HepG2 (cell line): ENCODE results near the gene KLF9. TPM values are rescaled to one million over a fixed set of nuclear protein-coding genes. Genes with fewer than 3 reads are reported as not detected.

Experiments
- ATAC-seq: fragments of 200-7000 bp; cut with Tn5 transposase; 3 replicates; pipeline ENCODE4 v1.9.1; 2020; ENCODE audit warnings: mild to moderate bottlenecking, moderate library complexity
- BruUV-seq: library from RNA; stranded (reverse); fragments of 400-500 nt; replicated peaks from 2 replicates; lab custom pipeline; 2021; lab: Mats Ljungman, UMichigan
- CTCF ChIA-PET: fragments of 300-600 bp; formaldehyde crosslinking; extraction: SDS; loops from one replicate; lab custom pipeline; 2021; ENCODE audit warnings: low total read pairs, inconsistent platforms, low intra/inter-chr PET ratio; lab: Yijun Ruan, JAX
- POLR2A ChIA-PET: fragments of 350-600 bp; sonication (Branson Sonifier 250); formaldehyde crosslinking; loops from one replicate; lab custom pipeline; 2020; ENCODE audit warnings: antibody characterized with exemption, inconsistent platforms; lab: Yijun Ruan, JAX
- DNase-seq: peaks from one replicate; pipeline ENCODE4 v3.0.0-alpha.2; 2015; ENCODE audit warnings: low spot score
- FAIRE-seq: peaks from 3 replicates; lab custom pipeline; 2011; peaks lifted over from hg19 to GRCh38; lab: Jason Lieb, UNC
- H2AFZ ChIP-seq: one replicate; pipeline ENCODE4 v1.6.1; 2011; ENCODE audit warnings: low read length, inconsistent platforms
- H3K27ac ChIP-seq: fragments of 300-600 bp; 3 replicates; pipeline ENCODE4 v1.8.0; 2011; ENCODE audit warnings: mixed run types, mild to moderate bottlenecking, mixed read lengths, low read length, inconsistent platforms; ENCODE audit not compliant: insufficient read depth; ENCODE audit errors: extremely low read length
- H3K27me3 ChIP-seq, 2 experiments: fragments of 200-600 bp in 1 of 2; 2 replicates in 1 of 2; 3 replicates in 1 of 2; pipeline versions ENCODE4 v1.6.0 to v1.8.0; 2011; ENCODE audit warnings: low read length in 2 of 2, mild to moderate bottlenecking in 2 of 2, moderate library complexity in 2 of 2, inconsistent platforms in 1 of 2; ENCODE audit not compliant: insufficient read depth in 2 of 2, control insufficient read depth in 1 of 2
- H3K36me3 ChIP-seq, 2 experiments: fragments of 200-600 bp in 1 of 2; replicated peaks in 1 of 2; 2 replicates in 1 of 2; 3 replicates in 1 of 2; pipeline versions ENCODE4 v1.5.1 to v1.8.0; 2011; ENCODE audit warnings: low read length in 2 of 2, inconsistent platforms in 1 of 2; ENCODE audit not compliant: insufficient read depth in 2 of 2, control insufficient read depth in 1 of 2
- H3K4me1 ChIP-seq: 2 replicates; pipeline ENCODE4 v1.5.1; 2012; ENCODE audit warnings: low read length, inconsistent platforms; ENCODE audit not compliant: insufficient read depth
- H3K4me2 ChIP-seq: 2 replicates; pipeline ENCODE4 v1.6.0; 2011; ENCODE audit warnings: low read depth, low read length, inconsistent platforms
- H3K4me3 ChIP-seq, 3 experiments: fragments of 200-600 bp in 1 of 3; sonication (generic), shearing (Covaris generic) in 1 of 3; replicated peaks in 1 of 3; 2 replicates each; pipeline ENCODE4 v1.5.1; 2011 to 2016; ENCODE audit warnings: low read length in 3 of 3, inconsistent platforms in 2 of 3, low read depth in 2 of 3, mild to moderate bottlenecking in 2 of 3, control low read depth in 1 of 3, mixed read lengths in 1 of 3; ENCODE audit not compliant: insufficient read depth in 1 of 3
- H3K79me2 ChIP-seq: one replicate; pipeline ENCODE4 v1.6.1; 2011; ENCODE audit warnings: low read length, inconsistent platforms; ENCODE audit not compliant: insufficient read depth
- H3K9ac ChIP-seq: 2 replicates; pipeline ENCODE4 v1.6.0; 2011; ENCODE audit warnings: mild to moderate bottlenecking, low read depth, low read length, inconsistent platforms; ENCODE audit not compliant: insufficient read depth
- H3K9me3 ChIP-seq: 2 replicates; pipeline ENCODE4 v1.5.1; 2012; ENCODE audit warnings: mild to moderate bottlenecking, low read length
- H4K20me1 ChIP-seq: 2 replicates; pipeline ENCODE4 v1.6.0; 2011; ENCODE audit warnings: inconsistent platforms, mild to moderate bottlenecking, low read length, moderate library complexity; ENCODE audit not compliant: insufficient read depth
- IRF2 ChIP-seq: IDR thresholded peaks from 2 replicates; pipeline ENCODE4 v1.6.1; 2018; ENCODE audit warnings: missing genetic modification reagents, missing compliant biosample characterization
- ISX ChIP-seq: sonication (generic); formaldehyde crosslinking; conservative IDR thresholded peaks from 2 replicates; pipeline ENCODE4 v1.5.0; 2020; ENCODE audit warnings: missing genetic modification reagents
- REXO4 ChIP-seq: sonication (generic); formaldehyde crosslinking; IDR thresholded peaks from 2 replicates; pipeline ENCODE4 v1.8.0; 2022; ENCODE audit warnings: missing genetic modification reagents, mild to moderate bottlenecking, borderline replicate concordance
- WGBS: methylation state at CpG from one replicate; pipeline ENCODE4 v1.1.6; 2017; ENCODE audit warnings: low lambda C conversion rate; 5-methylcytosine and 5-hydroxymethylcytosine counted together
- in situ Hi-C: cut with HindIII; loops from 2 replicates; pipeline ENCODE4 v1.10.0; 2017; ENCODE audit warnings: low pct_unique_long_range_greater_than_20kb; ENCODE audit not compliant: extremely low pct_ligation_motif_present
- intact Hi-C: fragments of 100-400 bp; cut with micrococcal nuclease; formaldehyde crosslinking; loops from one replicate; pipeline ENCODE4 v1.10.0; 2022; ENCODE audit not compliant: unreplicated experiment
- polyA plus RNA-seq, 8 experiments: library from polyadenylated mRNA; depleted of rRNA in 3 of 8; stranded (reverse) in 7 of 8; unstranded in 1 of 8; fragments of >200 nt; fragmentation: Illumina TruSeq in 4 of 8; extraction: Trizol in 4 of 8; gene quantifications; 2 replicates each; pipeline versions ENCODE4 v1.2.1 to v1.2.3, GENCODE V29; 2011 to 2016; ENCODE audit warnings: low read depth in 4 of 8, missing spikeins in 1 of 8, mixed read lengths in 1 of 8; ENCODE audit not compliant: insufficient read depth in 1 of 8
- total RNA-seq, 5 experiments: library from RNA; depleted of rRNA; stranded (reverse); fragments of >200 nt; fragmentation: Illumina TruSeq; extraction: Trizol; gene quantifications; 2 replicates each; pipeline ENCODE4 v1.2.3, GENCODE V29; 2016; ENCODE audit warnings: low read depth in 1 of 5
- TF ChIP-seq, protein P1 (sequence below): sonication (generic); formaldehyde crosslinking; IDR thresholded peaks from one replicate; pipeline ENCODE4 v1.5.1; 2020; ENCODE audit warnings: mild to moderate bottlenecking, missing genetic modification reagents; ENCODE audit errors: not compliant biosample characterization
- TF ChIP-seq, protein P2 (sequence below): IDR thresholded peaks from 2 replicates; pipeline ENCODE4 v1.6.1; 2012; ENCODE audit warnings: low read length, improper control_type of control experiment

The KLF9 gene
- total and polyA plus RNA-seq, 2 of the 13 experiments (the other 11 are each of a cell fraction or from before 2014, with no cell fraction given) = 5.7 to 7.2 TPM

DNA sequence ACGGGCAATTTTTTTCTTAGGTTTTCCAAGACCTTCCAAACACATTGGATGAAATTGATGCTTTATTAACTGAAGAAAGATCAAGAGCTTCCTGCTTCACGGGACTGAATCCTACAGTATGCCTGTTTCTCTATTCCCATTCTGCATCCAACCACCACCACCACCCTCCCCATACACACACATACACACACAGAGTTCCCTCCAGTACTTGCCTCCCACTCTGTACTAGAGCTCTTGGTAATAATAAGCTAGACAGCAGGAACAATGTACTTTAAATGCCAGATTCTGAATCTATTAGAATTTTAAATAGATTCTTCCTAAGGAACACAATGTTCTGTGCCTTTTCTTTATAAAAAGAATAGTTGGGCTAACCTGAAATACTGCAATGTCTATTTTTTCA lies 67.4 kb downstream of the KLF9 start:
- H3K36me3 ChIP-seq = peaks cover 0 to 41% of the 10 kb centered on the region in 2 experiments; a peak in 3 of 5 replicates
- CTCF ChIA-PET = no interaction called here
- no peaks in the 10 kb centered on the region for H3K79me2 ChIP-seq
- H3K27me3 ChIP-seq = no peaks in the 10 kb centered on the region
- DNase-seq = no peak
- H3K4me3 ChIP-seq = no peak overlapping the region
- no peak overlapping the region for H3K27ac ChIP-seq
- POLR2A ChIA-PET = no interaction called here
- no peak overlapping the region for H2AFZ ChIP-seq
- no peaks in the 10 kb centered on the region for H4K20me1 ChIP-seq
- no peak for TF ChIP-seq REXO4 (CRISPR knock-in tag)
- TF ChIP-seq ISX = no peak
- TF ChIP-seq IRF2 = no peak
- TF ChIP-seq, protein P1, sequence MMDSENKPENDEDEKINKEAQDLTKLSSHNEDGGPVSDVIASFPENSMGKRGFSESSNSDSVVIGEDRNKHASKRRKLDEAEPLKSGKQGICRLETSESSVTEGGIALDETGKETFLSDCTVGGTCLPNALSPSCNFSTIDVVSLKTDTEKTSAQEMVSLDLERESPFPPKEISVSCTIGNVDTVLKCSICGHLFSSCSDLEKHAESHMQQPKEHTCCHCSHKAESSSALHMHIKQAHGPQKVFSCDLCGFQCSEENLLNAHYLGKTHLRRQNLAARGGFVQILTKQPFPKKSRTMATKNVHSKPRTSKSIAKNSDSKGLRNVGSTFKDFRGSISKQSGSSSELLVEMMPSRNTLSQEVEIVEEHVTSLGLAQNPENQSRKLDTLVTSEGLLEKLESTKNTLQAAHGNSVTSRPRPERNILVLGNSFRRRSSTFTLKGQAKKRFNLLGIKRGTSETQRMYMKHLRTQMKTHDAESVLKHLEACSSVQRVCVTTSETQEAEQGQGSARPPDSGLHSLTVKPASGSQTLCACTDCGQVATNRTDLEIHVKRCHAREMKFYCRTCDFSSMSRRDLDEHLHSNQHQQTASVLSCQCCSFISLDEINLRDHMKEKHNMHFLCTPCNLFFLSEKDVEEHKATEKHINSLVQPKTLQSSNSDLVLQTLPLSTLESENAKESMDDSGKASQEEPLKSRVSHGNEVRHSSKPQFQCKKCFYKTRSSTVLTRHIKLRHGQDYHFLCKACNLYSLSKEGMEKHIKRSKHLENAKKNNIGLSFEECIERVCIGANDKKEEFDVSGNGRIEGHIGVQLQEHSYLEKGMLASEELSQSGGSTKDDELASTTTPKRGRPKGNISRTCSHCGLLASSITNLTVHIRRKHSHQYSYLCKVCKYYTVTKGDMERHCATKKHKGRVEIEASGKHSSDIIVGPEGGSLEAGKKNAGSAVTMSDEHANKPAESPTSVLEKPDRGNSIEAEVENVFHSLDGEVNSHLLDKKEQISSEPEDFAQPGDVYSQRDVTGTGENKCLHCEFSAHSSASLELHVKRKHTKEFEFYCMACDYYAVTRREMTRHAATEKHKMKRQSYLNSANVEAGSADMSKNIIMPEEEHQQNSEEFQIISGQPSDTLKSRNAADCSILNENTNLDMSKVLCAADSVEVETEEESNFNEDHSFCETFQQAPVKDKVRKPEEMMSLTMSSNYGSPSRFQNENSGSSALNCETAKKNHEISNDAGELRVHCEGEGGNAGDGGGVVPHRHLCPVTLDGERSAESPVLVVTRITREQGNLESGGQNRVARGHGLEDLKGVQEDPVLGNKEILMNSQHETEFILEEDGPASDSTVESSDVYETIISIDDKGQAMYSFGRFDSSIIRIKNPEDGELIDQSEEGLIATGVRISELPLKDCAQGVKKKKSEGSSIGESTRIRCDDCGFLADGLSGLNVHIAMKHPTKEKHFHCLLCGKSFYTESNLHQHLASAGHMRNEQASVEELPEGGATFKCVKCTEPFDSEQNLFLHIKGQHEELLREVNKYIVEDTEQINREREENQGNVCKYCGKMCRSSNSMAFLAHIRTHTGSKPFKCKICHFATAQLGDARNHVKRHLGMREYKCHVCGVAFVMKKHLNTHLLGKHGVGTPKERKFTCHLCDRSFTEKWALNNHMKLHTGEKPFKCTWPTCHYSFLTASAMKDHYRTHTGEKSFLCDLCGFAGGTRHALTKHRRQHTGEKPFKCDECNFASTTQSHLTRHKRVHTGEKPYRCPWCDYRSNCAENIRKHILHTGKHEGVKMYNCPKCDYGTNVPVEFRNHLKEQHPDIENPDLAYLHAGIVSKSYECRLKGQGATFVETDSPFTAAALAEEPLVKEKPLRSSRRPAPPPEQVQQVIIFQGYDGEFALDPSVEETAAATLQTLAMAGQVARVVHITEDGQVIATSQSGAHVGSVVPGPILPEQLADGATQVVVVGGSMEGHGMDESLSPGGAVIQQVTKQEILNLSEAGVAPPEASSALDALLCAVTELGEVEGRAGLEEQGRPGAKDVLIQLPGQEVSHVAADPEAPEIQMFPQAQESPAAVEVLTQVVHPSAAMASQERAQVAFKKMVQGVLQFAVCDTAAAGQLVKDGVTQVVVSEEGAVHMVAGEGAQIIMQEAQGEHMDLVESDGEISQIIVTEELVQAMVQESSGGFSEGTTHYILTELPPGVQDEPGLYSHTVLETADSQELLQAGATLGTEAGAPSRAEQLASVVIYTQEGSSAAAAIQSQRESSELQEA (CRISPR knock-in tag) = no peak
- TF ChIP-seq, protein P2, sequence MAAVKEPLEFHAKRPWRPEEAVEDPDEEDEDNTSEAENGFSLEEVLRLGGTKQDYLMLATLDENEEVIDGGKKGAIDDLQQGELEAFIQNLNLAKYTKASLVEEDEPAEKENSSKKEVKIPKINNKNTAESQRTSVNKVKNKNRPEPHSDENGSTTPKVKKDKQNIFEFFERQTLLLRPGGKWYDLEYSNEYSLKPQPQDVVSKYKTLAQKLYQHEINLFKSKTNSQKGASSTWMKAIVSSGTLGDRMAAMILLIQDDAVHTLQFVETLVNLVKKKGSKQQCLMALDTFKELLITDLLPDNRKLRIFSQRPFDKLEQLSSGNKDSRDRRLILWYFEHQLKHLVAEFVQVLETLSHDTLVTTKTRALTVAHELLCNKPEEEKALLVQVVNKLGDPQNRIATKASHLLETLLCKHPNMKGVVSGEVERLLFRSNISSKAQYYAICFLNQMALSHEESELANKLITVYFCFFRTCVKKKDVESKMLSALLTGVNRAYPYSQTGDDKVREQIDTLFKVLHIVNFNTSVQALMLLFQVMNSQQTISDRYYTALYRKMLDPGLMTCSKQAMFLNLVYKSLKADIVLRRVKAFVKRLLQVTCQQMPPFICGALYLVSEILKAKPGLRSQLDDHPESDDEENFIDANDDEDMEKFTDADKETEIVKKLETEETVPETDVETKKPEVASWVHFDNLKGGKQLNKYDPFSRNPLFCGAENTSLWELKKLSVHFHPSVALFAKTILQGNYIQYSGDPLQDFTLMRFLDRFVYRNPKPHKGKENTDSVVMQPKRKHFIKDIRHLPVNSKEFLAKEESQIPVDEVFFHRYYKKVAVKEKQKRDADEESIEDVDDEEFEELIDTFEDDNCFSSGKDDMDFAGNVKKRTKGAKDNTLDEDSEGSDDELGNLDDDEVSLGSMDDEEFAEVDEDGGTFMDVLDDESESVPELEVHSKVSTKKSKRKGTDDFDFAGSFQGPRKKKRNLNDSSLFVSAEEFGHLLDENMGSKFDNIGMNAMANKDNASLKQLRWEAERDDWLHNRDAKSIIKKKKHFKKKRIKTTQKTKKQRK = no peak
- TF ChIP-seq, all 625 proteins: peak for 0
- FAIRE-seq = no peak
- H3K4me1 ChIP-seq = no peaks in the 10 kb centered on the region
- BruUV-seq = no TSS peak
- 98% methylated on average over 2 of the region's 2 CpGs for WGBS
- H3K9me3 ChIP-seq = no peaks in the 10 kb centered on the region
- no peak for ATAC-seq
- intact Hi-C loops = no loop called here
- H3K4me2 ChIP-seq = no peak overlapping the region
- in situ Hi-C loops = no loop called here
- H3K9ac ChIP-seq = no peak overlapping the region
